K562 treated with DMSO at 1 percent for 24 hours (cell line): ENCODE data around the gene PDIA3. TPM values are rescaled to one million over a fixed set of nuclear protein-coding genes. Genes with fewer than 3 reads are reported as not detected.

Experiments
- total RNA-seq: library from RNA; unstranded; fragments of 300-600 nt; gene quantifications from 2 replicates; pipeline ENCODE4 v1.2.3, GENCODE V29; 2022; ENCODE audit warnings: low read depth; ENCODE audit not compliant: insufficient read depth

Gene PDIA3
- 118 and 122 TPM in 2 replicates for total RNA-seq

GRCh38 chr15:43746245-43746902, at the start of gene PDIA3:
Gene PDIA3 (plus strand): TSS chr15:43746438. CDS start chr15:43746540, 102 bp downstream.

GRCh38 chr15:43776718-43777266, 30.6 kb downstream of the PDIA3 start, which contains the start of gene ELL3:
Gene ELL3 (minus strand): TSS chr15:43776966. CDS start chr15:43776901, 65 bp downstream.

GRCh38 chr15:43791993-43792760, 45.9 kb downstream of the PDIA3 start, which contains the start of gene SERF2:
Gene SERF2 (plus strand): TSS chr15:43792320. CDS start chr15:43792377, 57 bp downstream.

GRCh38 chr15:43799945-43800285, 53.7 kb downstream of the PDIA3 start, which contains the start of gene SERINC4:
Gene SERINC4 (minus strand): TSS chr15:43800220. CDS start chr15:43799986, 234 bp downstream.

GRCh38 chr15:43800286-43801141, 54.3 kb downstream of the PDIA3 start, which contains the start of gene HYPK:
Gene HYPK (plus strand): TSS chr15:43800599. CDS start chr15:43800623, 24 bp downstream.

Other genes starting within 250 kb of the PDIA3 start
- gene MAP1A, start 228.8 kb upstream of the PDIA3 start, total RNA-seq, result 24.5 and 26.4 TPM in 2 replicates
- 28.3 and 35.7 TPM in 2 replicates for gene PPIP5K1, start 156.2 kb upstream of the PDIA3 start, total RNA-seq
- 1.1 and 2.4 TPM in 2 replicates for gene CKMT1B, start 152.4 kb upstream of the PDIA3 start, total RNA-seq
- 0.13 TPM in 1 of 2 replicates, not detected in the other for gene STRC, start 127.6 kb upstream of the PDIA3 start, total RNA-seq
- 1.2 and 1.5 TPM in 2 replicates for gene CATSPER2, start 97.6 kb upstream of the PDIA3 start, total RNA-seq
- gene CKMT1A, start 52.6 kb upstream of the PDIA3 start, total RNA-seq, result 0.63 and 1.1 TPM in 2 replicates
- gene ELL3, start 30.5 kb downstream of the PDIA3 start, total RNA-seq, result 1.9 and 4.7 TPM in 2 replicates
- gene SERF2, start 45.9 kb downstream of the PDIA3 start, total RNA-seq, result 415 and 475 TPM in 2 replicates
- 0.65 and 1.3 TPM in 2 replicates for gene SERINC4, start 53.8 kb downstream of the PDIA3 start, total RNA-seq
- gene HYPK, start 54.2 kb downstream of the PDIA3 start, total RNA-seq, result 3.9 and 5.1 TPM in 2 replicates
- gene MFAP1, start 78.3 kb downstream of the PDIA3 start, total RNA-seq, result 46.9 and 54.4 TPM in 2 replicates
- gene WDR76, start 80.6 kb downstream of the PDIA3 start, total RNA-seq, result 16.5 and 17.2 TPM in 2 replicates